Gastrocnemius medialis (tissue), 4 donors: ENCODE results near the gene STARD7. TPM values are rescaled to one million over a fixed set of nuclear protein-coding genes. Genes with fewer than 3 reads are reported as not detected.

Experiments used
- ATAC-seq, 2 donors: fragments of 150-250 bp; one replicate each; pipeline ENCODE4 v1.9.1; 2016
- DNase-seq, 2 donors: peaks; one replicate each; pipeline ENCODE4 v3.0.0-alpha.2; 2019
- H3K27ac ChIP-seq, 4 donors: fragments of 200-600 bp; sonication (generic); 1 replicate in 1 of 4; 2 replicates in 3 of 4; pipeline ENCODE4 v1.5.1; 2016 to 2018; ENCODE audit warnings: mild to moderate bottlenecking in 2 of 4, moderate library complexity in 1 of 4
- H3K27me3 ChIP-seq, 3 donors: fragments of 200-600 bp; sonication (generic) in 2 of 3; 1 replicate in 1 of 3; 2 replicates in 2 of 3; pipeline versions ENCODE4 v1.5.1 to v1.6.0; 2016 to 2019; ENCODE audit warnings: mild to moderate bottlenecking in 1 of 3, moderate library complexity in 1 of 3
- H3K36me3 ChIP-seq, 2 donors: fragments of 200-600 bp; sonication (generic) in 1 of 2; one replicate each; pipeline ENCODE4 v1.5.1; 2017 to 2018
- H3K4me1 ChIP-seq, 2 donors: fragments of 200-600 bp; sonication (generic) in 1 of 2; one replicate each; pipeline ENCODE4 v1.5.1; 2016 to 2017; ENCODE audit warnings: mild to moderate bottlenecking in 2 of 2
- H3K4me3 ChIP-seq, 4 donors: fragments of 200-600 bp; sonication (generic) in 3 of 4; 1 replicate in 1 of 4; 2 replicates in 3 of 4; pipeline ENCODE4 v1.5.1; 2016 to 2019; ENCODE audit warnings: mild to moderate bottlenecking in 2 of 4
- H3K9me3 ChIP-seq, 3 donors: fragments of 200-600 bp; sonication (generic) in 2 of 3; 1 replicate in 1 of 3; 2 replicates in 2 of 3; pipeline ENCODE4 v1.5.1; 2016 to 2019
- CTCF ChIP-seq, 5 experiments: fragments of 450-650 bp in 3 of 5; fragments of 200-600 bp in 2 of 5; sonication (generic) in 2 of 5; IDR thresholded peaks in 4 of 5; conservative IDR thresholded peaks in 1 of 5; 1 replicate in 4 of 5; 2 replicates in 1 of 5; pipeline ENCODE4 v1.5.1; 2016 to 2019; ENCODE audit warnings: antibody characterized with exemption in 5 of 5, mild to moderate bottlenecking in 3 of 5, moderate library complexity in 3 of 5
- POLR2A ChIP-seq, 2 donors: fragments of 450-650 bp; IDR thresholded peaks; one replicate each; pipeline ENCODE4 v1.6.1; 2017; ENCODE audit warnings: antibody characterized with exemption in 2 of 2, mild to moderate bottlenecking in 2 of 2, moderate library complexity in 2 of 2
- in situ Hi-C, 4 donors: fragments of 200-750 bp; cut with MboI; loops; one replicate each; pipeline versions ENCODE4 v1.15.0 to v1.8.0; 2017; ENCODE audit warnings: low sequenced_read_pairs in 4 of 4
- intact Hi-C: fragments of 100-400 bp; cut with DNase I; formaldehyde crosslinking; loops from one replicate; pipeline ENCODE4 v1.15.1; 2023; ENCODE audit warnings: low total_unique reads
- total RNA-seq, 4 donors: library from RNA; depleted of rRNA; stranded (reverse); fragments of >200 nt; gene quantifications; one replicate each; pipeline versions ENCODE4 v1.1.0 to v1.2.3, GENCODE V29; 2016

The STARD7 gene
- total RNA-seq, 4 donors from 2014 or later: 237 to 512 (median 313) TPM

GRCh38 chr2:96146881-96147592, 61.6 kb downstream of the STARD7 start:
- intact Hi-C loops (no loop called here), in situ Hi-C loops (loop anchor here in 2 of 4 donors (25.0 kb wide), 2 partner anchors 115 to 365 kb away; partner anchors contain the start of genes CIAO1 (in 1 of the 2), NEURL3 (in 1 of the 2) and TMEM127 (in 1 of the 2))
- DNase-seq: peak in 1 of 2 donors; percentile 12
- H3K9me3 ChIP-seq: no peaks in the 10 kb centered on the region
- H3K27ac ChIP-seq: peak overlapping the region in 1 of 4 donors; percentile 67
- no peaks in the 10 kb centered on the region for H3K36me3 ChIP-seq
- TF ChIP-seq CTCF (IDR thresholded peaks at IDR 0.05 in 4 of 5, conservative IDR thresholded peaks at IDR 0.05 in 1 of 5) (no peak), POLR2A (IDR thresholded peaks at IDR 0.05) (no peak)
- no peak overlapping the region for H3K4me3 ChIP-seq
- peak in 1 of 2 donors; percentile 6 for ATAC-seq
- peaks cover 0 to 7% of the 10 kb centered on the region in 2 donors for H3K4me1 ChIP-seq
- no peaks in the 10 kb centered on the region for H3K27me3 ChIP-seq

- no peaks in the 10 kb centered on the region for H3K9me3 ChIP-seq
- no peak overlapping the region for H3K4me3 ChIP-seq
- in situ Hi-C loops (loop anchor here in 2 of 4 donors (25.0 kb wide), 2 partner anchors 116 to 366 kb away; partner anchors contain the start of genes CIAO1 (in 1 of the 2), NEURL3 (in 1 of the 2) and TMEM127 (in 1 of the 2)), intact Hi-C loops (no loop called here)
- TF ChIP-seq POLR2A (IDR thresholded peaks at IDR 0.05): peak in 1 of 2 donors; percentile 23
- TF ChIP-seq CTCF (IDR thresholded peaks at IDR 0.05 in 4 of 5, conservative IDR thresholded peaks at IDR 0.05 in 1 of 5): no peak
- peaks cover 0 to 7% of the 10 kb centered on the region in 2 donors for H3K4me1 ChIP-seq
- DNase-seq: peak in 1 of 2 donors; percentile 36
- H3K27me3 ChIP-seq: no peaks in the 10 kb centered on the region
- ATAC-seq: no peak
- H3K27ac ChIP-seq: peak overlapping the region; percentile 67 to 77 (median 70)
- H3K36me3 ChIP-seq: no peaks in the 10 kb centered on the region
Observed at GRCh38 chr2:96146153-96146880, 62.3 kb downstream of the STARD7 start.

- peak overlapping the region; percentile 67 to 77 (median 70) for H3K27ac ChIP-seq
- H3K9me3 ChIP-seq: no peaks in the 10 kb centered on the region
- no peak for TF ChIP-seq CTCF (IDR thresholded peaks at IDR 0.05 in 4 of 5, conservative IDR thresholded peaks at IDR 0.05 in 1 of 5)
- TF ChIP-seq POLR2A (IDR thresholded peaks at IDR 0.05): no peak
- DNase-seq: peak in 1 of 2 donors; percentile 10
- H3K4me3 ChIP-seq: peak overlapping the region in 2 of 4 donors; percentile 55 to 71
- H3K36me3 ChIP-seq: no peaks in the 10 kb centered on the region
- peak in 1 of 2 donors; percentile 1 for ATAC-seq
- intact Hi-C loops: loop anchor here (2.0 kb wide), 3 partner anchors 29 to 115 kb away; partner anchors contain the start of gene STARD7
- in situ Hi-C loops: loop anchor here in 2 of 4 donors (25.0 kb wide), 2 partner anchors 117 to 367 kb away; partner anchors contain the start of genes CIAO1 (in 1 of the 2), NEURL3 (in 1 of the 2) and TMEM127 (in 1 of the 2)
- peaks cover 0 to 7% of the 10 kb centered on the region in 2 donors for H3K4me1 ChIP-seq
- no peaks in the 10 kb centered on the region for H3K27me3 ChIP-seq
Observed at GRCh38 chr2:96145848-96146152, 62.8 kb downstream of the STARD7 start.

- in situ Hi-C loops (loop anchor here in 2 of 4 donors (25.0 kb wide), 2 partner anchors 117 to 367 kb away; partner anchors contain the start of genes CIAO1 (in 1 of the 2), NEURL3 (in 1 of the 2) and TMEM127 (in 1 of the 2)), intact Hi-C loops (loop anchor here (2.0 kb wide), 3 partner anchors 30 to 116 kb away; partner anchors contain the start of gene STARD7)
- peaks cover 0 to 7% of the 10 kb centered on the region in 2 donors for H3K4me1 ChIP-seq
- DNase-seq (peak; percentile 54 to 75), ATAC-seq (peak; percentile 73 to 86)
- no peaks in the 10 kb centered on the region for H3K9me3 ChIP-seq
- peak in 1 of 5 experiments; percentile 11 for TF ChIP-seq CTCF (IDR thresholded peaks at IDR 0.05 in 4 of 5, conservative IDR thresholded peaks at IDR 0.05 in 1 of 5)
- TF ChIP-seq POLR2A (IDR thresholded peaks at IDR 0.05): peak; percentile 62 to 80
- H3K27ac ChIP-seq: peak within 1 kb of the TSS; percentile 67 to 77 (median 70)
- H3K27me3 ChIP-seq: no peaks in the 10 kb centered on the region
- peak within 1 kb of the TSS; percentile 48 to 71 (median 58) for H3K4me3 ChIP-seq
- no peaks in the 10 kb centered on the region for H3K36me3 ChIP-seq
Observed at GRCh38 chr2:96145036-96145847, 63.4 kb downstream of the STARD7 start, which contains the start of gene DUSP2. Gene DUSP2, minus strand, starts transcription at chr2:96145440. Its CDS starts 86 bp downstream, at chr2:96145354.
